Gastrocnemius medialis (tissue), 4 donors: Measurements from ENCODE around the gene RPL36A.

Experiments
- CTCF ChIP-seq, 5 experiments: fragments of 450-650 bp in 3 of 5; fragments of 200-600 bp in 2 of 5; sonication (generic) in 2 of 5; IDR thresholded peaks in 4 of 5; conservative IDR thresholded peaks in 1 of 5; 1 replicate in 4 of 5; 2 replicates in 1 of 5; pipeline ENCODE4 v1.5.1; 2016 to 2019; ENCODE audit warnings: antibody characterized with exemption in 5 of 5, mild to moderate bottlenecking in 3 of 5, moderate library complexity in 3 of 5
- POLR2A ChIP-seq, 2 donors: fragments of 450-650 bp; IDR thresholded peaks; one replicate each; pipeline ENCODE4 v1.6.1; 2017; ENCODE audit warnings: antibody characterized with exemption in 2 of 2, mild to moderate bottlenecking in 2 of 2, moderate library complexity in 2 of 2

- TF ChIP-seq CTCF (IDR thresholded peaks at IDR 0.05 in 4 of 5, conservative IDR thresholded peaks at IDR 0.05 in 1 of 5) (no peak), POLR2A (IDR thresholded peaks at IDR 0.05) (no peak)
Measured at GRCh38 chrX:101442085-101442484, 51.3 kb downstream of the RPL36A start.
